GM10266 (cell line): ENCODE results near the gene ARMH1.

Source experiments
- DNase-seq: peaks from one replicate; pipeline ENCODE4 v3.0.0; 2012; ENCODE audit errors: extremely low spot score
- TF ChIP-seq, protein P1 (sequence below): IDR thresholded peaks from 2 replicates; pipeline ENCODE4 v1.5.1; 2012; ENCODE audit warnings: mild to moderate bottlenecking, low read depth; ENCODE audit not compliant: control insufficient read depth, insufficient read depth; ENCODE audit errors: missing control alignments

Gene ARMH1

DNA sequence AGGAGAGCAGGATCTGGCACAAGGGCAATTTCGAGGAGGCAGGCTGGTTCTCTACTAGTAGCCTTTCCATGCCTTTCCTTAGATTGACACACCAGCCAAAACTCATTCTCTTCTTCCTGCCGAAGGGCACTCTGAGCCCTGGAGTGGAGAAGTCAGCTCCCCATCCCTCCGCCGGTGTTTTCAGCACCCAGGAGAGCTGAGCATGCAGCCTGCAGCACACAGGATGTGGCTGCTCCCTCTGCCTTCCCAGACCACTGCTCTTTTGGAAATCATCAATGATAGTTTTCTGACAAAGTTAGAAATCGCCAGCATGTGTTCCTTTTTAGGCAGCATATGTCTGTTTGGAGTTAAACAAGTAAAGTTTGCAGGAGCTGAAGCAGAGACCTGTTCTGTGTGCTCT, 44.8 kb downstream of the ARMH1 start:
- TF ChIP-seq, protein P1, sequence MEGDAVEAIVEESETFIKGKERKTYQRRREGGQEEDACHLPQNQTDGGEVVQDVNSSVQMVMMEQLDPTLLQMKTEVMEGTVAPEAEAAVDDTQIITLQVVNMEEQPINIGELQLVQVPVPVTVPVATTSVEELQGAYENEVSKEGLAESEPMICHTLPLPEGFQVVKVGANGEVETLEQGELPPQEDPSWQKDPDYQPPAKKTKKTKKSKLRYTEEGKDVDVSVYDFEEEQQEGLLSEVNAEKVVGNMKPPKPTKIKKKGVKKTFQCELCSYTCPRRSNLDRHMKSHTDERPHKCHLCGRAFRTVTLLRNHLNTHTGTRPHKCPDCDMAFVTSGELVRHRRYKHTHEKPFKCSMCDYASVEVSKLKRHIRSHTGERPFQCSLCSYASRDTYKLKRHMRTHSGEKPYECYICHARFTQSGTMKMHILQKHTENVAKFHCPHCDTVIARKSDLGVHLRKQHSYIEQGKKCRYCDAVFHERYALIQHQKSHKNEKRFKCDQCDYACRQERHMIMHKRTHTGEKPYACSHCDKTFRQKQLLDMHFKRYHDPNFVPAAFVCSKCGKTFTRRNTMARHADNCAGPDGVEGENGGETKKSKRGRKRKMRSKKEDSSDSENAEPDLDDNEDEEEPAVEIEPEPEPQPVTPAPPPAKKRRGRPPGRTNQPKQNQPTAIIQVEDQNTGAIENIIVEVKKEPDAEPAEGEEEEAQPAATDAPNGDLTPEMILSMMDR = no peak
- no peak for DNase-seq

- TF ChIP-seq, protein P1 = no peak
- DNase-seq = no peak
Observed at GRCh38 chr1:44720281-44720680, 45.8 kb downstream of the ARMH1 start.

DNA sequence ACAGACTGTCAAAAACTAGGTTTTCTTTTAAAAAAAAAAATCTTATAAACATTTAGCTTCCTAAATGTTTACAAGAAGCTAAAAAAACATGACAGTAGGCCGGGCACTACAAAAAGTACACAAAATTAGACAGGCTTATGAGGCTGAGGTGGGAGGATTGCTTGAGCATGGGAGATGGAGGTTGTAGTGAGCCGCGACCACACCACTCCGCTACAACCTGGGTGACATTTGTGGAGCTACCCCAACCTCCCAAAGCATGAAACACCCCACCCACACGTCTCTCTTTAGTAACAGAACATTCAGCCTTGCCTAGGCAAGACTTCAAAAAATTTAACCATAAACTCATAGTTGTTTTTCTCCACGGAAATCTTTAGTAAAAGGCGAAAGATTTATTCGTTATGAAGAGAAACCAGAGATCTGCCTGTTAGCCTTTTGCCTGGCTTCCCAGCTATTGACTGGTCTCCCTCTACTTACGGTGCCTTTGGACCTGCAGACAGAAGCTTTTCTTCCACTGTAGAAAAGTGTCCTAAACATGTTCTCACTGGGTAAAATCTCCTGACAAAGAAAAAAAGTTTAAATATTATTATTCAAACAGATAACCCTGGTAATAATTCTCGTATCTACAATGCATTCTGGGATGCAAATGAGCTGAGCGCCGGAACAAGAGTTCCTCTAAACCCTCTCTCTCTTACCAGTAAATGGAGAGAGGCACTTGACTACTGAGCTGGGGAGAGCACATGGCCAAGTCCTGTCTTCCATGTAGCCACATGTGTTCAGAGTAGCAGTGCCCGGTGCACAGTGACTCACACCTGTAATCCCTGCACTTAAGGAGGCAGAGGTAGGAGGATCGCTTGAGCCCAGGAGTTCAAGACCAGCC, 47.2 kb downstream of the ARMH1 start:
- TF ChIP-seq, protein P1 = no peak
- peak; percentile 88 for DNase-seq

DNA sequence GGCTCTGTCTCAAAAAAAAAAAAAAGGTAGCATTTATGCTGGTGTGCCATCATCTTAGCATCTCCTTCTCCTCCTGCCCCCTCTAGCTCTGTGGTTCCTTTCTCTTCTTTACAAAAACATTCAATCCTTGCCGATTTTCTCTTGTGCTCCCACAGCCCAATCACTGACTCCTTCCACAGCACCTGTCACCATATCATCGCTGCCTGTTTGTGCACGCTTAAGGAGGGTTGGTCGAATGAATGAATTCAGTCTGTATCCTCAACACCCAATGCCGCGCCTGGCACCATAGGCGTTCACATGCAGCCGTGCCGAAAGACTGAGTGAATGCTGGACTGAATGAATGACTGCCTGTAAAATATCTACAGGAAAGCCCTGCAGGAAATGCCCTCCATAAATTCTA, 48.5 kb downstream of the ARMH1 start:
- TF ChIP-seq, protein P1 = no peak
- peak; percentile 45 for DNase-seq

- peak; percentile 77 for DNase-seq
Observed at GRCh38 chr1:44723496-44724295, 49.2 kb downstream of the ARMH1 start.

DNA sequence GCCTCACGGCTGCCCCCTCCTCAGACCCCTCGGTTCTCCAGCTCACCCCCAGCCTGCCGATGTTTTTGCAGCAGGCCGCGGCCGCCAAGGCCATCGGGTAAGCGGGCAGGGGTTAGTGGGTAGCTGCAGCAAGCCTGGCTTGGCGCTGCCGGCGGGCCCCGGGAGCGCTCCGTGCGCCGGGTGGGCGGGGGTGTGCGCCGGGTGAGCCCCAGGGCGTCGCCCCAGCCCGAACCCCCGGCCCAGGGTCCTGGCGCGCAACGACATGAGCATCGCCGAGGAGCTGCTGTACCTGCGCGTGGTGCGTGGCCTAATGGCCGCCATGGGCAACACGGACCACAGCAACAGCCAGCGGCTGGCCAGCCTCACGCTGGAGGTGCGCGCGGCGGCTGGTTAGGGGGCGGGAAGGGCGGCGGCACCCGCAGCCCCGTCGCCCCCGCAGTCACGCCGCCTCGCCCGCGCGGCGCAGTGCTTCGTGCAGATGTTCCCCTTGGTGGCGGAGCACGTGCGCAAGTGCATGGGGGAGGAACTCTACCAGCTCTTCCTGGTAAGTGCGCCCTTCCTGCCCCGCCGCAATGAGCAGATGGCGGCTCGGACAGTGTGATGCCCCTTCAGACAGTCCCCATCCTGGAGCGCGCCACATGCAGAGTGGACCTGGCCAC, 49.9 kb downstream of the ARMH1 start:
- TF ChIP-seq, protein P1 = no peak
- no peak for DNase-seq

More at GRCh38 chr1:44723496-44724295, 49.2 kb downstream of the ARMH1 start:
- TF ChIP-seq, protein P1 = no peak
